SK-N-SH treated with all-trans-retinoic acid at 6 μM for 48 hours (cell line): Measurements from ENCODE around the gene DBP.

Source experiments
- ATAC-seq: fragments of 200-7000 bp; cut with Tn5 transposase; 3 replicates; pipeline ENCODE4 v1.9.1; 2020; ENCODE audit warnings: mild to moderate bottlenecking, moderate library complexity
- ARNTL ChIP-seq: fragments of 450-650 bp; formaldehyde crosslinking; IDR thresholded peaks from 2 replicates; pipeline ENCODE4 v1.5.0; 2020; ENCODE audit warnings: low read depth, mild to moderate bottlenecking, moderate library complexity, borderline replicate concordance
- BACH2 ChIP-seq: fragments of 250-450 bp; sonication (Bioruptor Pico); IDR thresholded peaks from 2 replicates; pipeline ENCODE4 v1.9.0; 2021; ENCODE audit warnings: mild to moderate bottlenecking, borderline replicate concordance
- CSDC2 ChIP-seq: fragments of 250-450 bp; sonication (Bioruptor Pico); IDR thresholded peaks from 2 replicates; pipeline ENCODE4 v1.5.0; 2020; ENCODE audit warnings: mild to moderate bottlenecking, moderate library complexity
- ESRRG ChIP-seq: fragments of 250-450 bp; sonication (Bioruptor Pico); IDR thresholded peaks from 2 replicates; pipeline ENCODE4 v1.6.1; 2021; ENCODE audit warnings: mild to moderate bottlenecking
- GLIS3 ChIP-seq: fragments of 250-450 bp; sonication (Bioruptor Pico); IDR thresholded peaks from 2 replicates; pipeline ENCODE4 v1.5.0; 2020; ENCODE audit warnings: mild to moderate bottlenecking, moderate library complexity
- ISL1 ChIP-seq: fragments of 250-450 bp; sonication (Bioruptor Pico); IDR thresholded peaks from 2 replicates; pipeline ENCODE4 v2.1.2; 2022; ENCODE audit warnings: mild to moderate bottlenecking, moderate library complexity
- OSR1 ChIP-seq: fragments of 250-450 bp; sonication (Bioruptor Pico); IDR thresholded peaks from 2 replicates; pipeline ENCODE4 v1.8.0; 2022; ENCODE audit warnings: moderate library complexity, mild to moderate bottlenecking, inconsistent platforms
- PPARA ChIP-seq: fragments of 250-450 bp; sonication (Bioruptor Pico); IDR thresholded peaks from 2 replicates; pipeline ENCODE4 v1.5.0; 2020; ENCODE audit warnings: mild to moderate bottlenecking, borderline replicate concordance
- RARB ChIP-seq: fragments of 250-450 bp; sonication (Bioruptor Pico); IDR thresholded peaks from 2 replicates; pipeline ENCODE4 v1.8.0; 2021; ENCODE audit warnings: mild to moderate bottlenecking, moderate library complexity
- SNAI2 ChIP-seq: fragments of 250-450 bp; sonication (Bioruptor Pico); IDR thresholded peaks from 2 replicates; pipeline ENCODE4 v1.5.0; 2020; ENCODE audit warnings: mild to moderate bottlenecking, moderate library complexity
- TOX ChIP-seq: fragments of 250-450 bp; sonication (Bioruptor Pico); IDR thresholded peaks from 2 replicates; pipeline ENCODE4 v1.8.0; 2021; ENCODE audit warnings: mild to moderate bottlenecking, moderate library complexity, borderline replicate concordance
- ZC3H10 ChIP-seq: fragments of 250-450 bp; sonication (Bioruptor Pico); IDR thresholded peaks from 2 replicates; pipeline ENCODE4 v1.5.1; 2021; ENCODE audit warnings: mild to moderate bottlenecking, moderate library complexity
- ZFP3 ChIP-seq: fragments of 250-450 bp; sonication (Bioruptor Pico); IDR thresholded peaks from 2 replicates; pipeline ENCODE4 v1.5.0; 2020; ENCODE audit warnings: mild to moderate bottlenecking, moderate library complexity
- ZFP30 ChIP-seq: fragments of 450-650 bp; formaldehyde crosslinking; IDR thresholded peaks from 2 replicates; pipeline ENCODE4 v1.5.0; 2022; ENCODE audit warnings: mild to moderate bottlenecking, moderate library complexity
- ZNF70 ChIP-seq: fragments of 450-650 bp; formaldehyde crosslinking; IDR thresholded peaks from 2 replicates; pipeline ENCODE4 v1.5.0; 2020; ENCODE audit warnings: mild to moderate bottlenecking, moderate library complexity
- ZNF8 ChIP-seq: fragments of 450-650 bp; formaldehyde crosslinking; IDR thresholded peaks from 2 replicates; pipeline ENCODE4 v1.5.0; 2020; ENCODE audit warnings: mild to moderate bottlenecking, moderate library complexity
- TF ChIP-seq, protein P1 (sequence below): fragments of 250-450 bp; sonication (Bioruptor Pico); IDR thresholded peaks from 2 replicates; pipeline ENCODE4 v1.5.1; 2020; ENCODE audit warnings: low read depth, mild to moderate bottlenecking, moderate library complexity
- TF ChIP-seq, protein P2 (sequence below): fragments of 250-450 bp; sonication (Bioruptor Pico); IDR thresholded peaks from 2 replicates; pipeline ENCODE4 v1.8.0; 2021; ENCODE audit warnings: low read depth, mild to moderate bottlenecking, moderate library complexity, borderline replicate concordance
- TF ChIP-seq, protein P3 (sequence below): fragments of 250-450 bp; sonication (Bioruptor Pico); IDR thresholded peaks from 2 replicates; pipeline ENCODE4 v1.5.0; 2020; ENCODE audit warnings: mild to moderate bottlenecking, moderate library complexity
- TF ChIP-seq, protein P4 (sequence below): fragments of 250-450 bp; sonication (Bioruptor Pico); IDR thresholded peaks from 2 replicates; pipeline ENCODE4 v1.8.0; 2020; ENCODE audit warnings: mild to moderate bottlenecking, moderate library complexity, borderline replicate concordance
- TF ChIP-seq, protein P5 (sequence below): fragments of 250-450 bp; sonication (Bioruptor Pico); IDR thresholded peaks from 2 replicates; pipeline ENCODE4 v1.5.1; 2021; ENCODE audit warnings: mild to moderate bottlenecking, moderate library complexity

The DBP gene

DNA sequence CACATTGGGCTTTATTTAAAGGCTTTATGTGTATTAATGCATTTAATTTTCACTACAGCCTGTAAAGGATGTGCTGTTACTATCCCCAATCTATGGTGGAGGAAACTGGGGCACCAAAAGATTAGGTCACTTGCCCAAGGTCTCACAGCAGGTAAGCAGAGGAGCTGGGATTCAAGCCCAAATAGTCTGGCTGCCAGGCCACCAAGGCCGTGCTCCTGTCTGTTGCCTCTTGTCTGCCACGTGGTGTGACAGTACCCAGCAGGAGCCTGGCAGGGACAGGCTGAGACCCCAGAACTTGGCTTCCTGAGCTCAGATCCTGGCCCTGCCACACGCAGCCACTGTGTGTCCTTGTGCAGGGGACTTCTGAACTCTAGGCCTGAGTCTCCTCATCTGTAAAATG lies 31.2 kb upstream of the DBP start:
- no peak for TF ChIP-seq ZNF8
- TF ChIP-seq ZFP3 (CRISPR knock-in tag): no peak
- TF ChIP-seq, protein P1, sequence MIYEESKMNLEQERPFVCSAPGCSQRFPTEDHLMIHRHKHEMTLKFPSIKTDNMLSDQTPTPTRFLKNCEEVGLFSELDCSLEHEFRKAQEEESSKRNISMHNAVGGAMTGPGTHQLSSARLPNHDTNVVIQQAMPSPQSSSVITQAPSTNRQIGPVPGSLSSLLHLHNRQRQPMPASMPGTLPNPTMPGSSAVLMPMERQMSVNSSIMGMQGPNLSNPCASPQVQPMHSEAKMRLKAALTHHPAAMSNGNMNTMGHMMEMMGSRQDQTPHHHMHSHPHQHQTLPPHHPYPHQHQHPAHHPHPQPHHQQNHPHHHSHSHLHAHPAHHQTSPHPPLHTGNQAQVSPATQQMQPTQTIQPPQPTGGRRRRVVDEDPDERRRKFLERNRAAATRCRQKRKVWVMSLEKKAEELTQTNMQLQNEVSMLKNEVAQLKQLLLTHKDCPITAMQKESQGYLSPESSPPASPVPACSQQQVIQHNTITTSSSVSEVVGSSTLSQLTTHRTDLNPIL: no peak
- TF ChIP-seq CSDC2 (CRISPR knock-in tag): no peak
- TF ChIP-seq, protein P2, sequence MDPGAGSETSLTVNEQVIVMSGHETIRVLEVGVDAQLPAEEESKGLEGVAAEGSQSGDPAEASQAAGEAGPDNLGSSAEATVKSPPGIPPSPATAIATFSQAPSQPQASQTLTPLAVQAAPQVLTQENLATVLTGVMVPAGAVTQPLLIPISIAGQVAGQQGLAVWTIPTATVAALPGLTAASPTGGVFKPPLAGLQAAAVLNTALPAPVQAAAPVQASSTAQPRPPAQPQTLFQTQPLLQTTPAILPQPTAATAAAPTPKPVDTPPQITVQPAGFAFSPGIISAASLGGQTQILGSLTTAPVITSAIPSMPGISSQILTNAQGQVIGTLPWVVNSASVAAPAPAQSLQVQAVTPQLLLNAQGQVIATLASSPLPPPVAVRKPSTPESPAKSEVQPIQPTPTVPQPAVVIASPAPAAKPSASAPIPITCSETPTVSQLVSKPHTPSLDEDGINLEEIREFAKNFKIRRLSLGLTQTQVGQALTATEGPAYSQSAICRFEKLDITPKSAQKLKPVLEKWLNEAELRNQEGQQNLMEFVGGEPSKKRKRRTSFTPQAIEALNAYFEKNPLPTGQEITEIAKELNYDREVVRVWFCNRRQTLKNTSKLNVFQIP (CRISPR knock-in tag): no peak
- TF ChIP-seq, protein P3, sequence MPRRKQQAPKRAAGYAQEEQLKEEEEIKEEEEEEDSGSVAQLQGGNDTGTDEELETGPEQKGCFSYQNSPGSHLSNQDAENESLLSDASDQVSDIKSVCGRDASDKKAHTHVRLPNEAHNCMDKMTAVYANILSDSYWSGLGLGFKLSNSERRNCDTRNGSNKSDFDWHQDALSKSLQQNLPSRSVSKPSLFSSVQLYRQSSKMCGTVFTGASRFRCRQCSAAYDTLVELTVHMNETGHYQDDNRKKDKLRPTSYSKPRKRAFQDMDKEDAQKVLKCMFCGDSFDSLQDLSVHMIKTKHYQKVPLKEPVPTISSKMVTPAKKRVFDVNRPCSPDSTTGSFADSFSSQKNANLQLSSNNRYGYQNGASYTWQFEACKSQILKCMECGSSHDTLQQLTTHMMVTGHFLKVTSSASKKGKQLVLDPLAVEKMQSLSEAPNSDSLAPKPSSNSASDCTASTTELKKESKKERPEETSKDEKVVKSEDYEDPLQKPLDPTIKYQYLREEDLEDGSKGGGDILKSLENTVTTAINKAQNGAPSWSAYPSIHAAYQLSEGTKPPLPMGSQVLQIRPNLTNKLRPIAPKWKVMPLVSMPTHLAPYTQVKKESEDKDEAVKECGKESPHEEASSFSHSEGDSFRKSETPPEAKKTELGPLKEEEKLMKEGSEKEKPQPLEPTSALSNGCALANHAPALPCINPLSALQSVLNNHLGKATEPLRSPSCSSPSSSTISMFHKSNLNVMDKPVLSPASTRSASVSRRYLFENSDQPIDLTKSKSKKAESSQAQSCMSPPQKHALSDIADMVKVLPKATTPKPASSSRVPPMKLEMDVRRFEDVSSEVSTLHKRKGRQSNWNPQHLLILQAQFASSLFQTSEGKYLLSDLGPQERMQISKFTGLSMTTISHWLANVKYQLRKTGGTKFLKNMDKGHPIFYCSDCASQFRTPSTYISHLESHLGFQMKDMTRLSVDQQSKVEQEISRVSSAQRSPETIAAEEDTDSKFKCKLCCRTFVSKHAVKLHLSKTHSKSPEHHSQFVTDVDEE: no peak
- no peak for TF ChIP-seq ARNTL (CRISPR knock-in tag)
- no peak for TF ChIP-seq PPARA
- ATAC-seq: no peak

DNA sequence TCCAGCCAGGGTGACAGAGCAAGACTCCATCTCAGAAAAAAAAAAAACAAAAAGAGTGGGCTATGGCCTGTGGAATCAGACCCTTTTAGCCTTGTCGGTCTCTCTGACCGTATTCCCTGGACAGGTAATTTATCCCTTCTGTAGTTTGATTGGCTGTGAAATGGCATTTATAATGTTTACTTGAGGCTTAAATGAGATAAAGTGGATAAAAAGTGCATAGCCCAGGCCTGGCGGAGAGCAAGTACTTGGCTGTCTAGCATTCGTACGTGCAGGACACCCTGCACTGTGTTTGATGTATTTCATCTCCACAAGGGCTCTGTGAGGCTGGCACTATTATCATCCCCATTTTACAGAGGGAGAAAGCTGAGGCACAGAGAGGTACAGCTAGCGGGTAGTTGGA lies 28.6 kb upstream of the DBP start:
- TF ChIP-seq, protein P1: no peak
- TF ChIP-seq CSDC2 (CRISPR knock-in tag) (no peak), OSR1 (no peak), RARB (no peak), ISL1 (no peak), ZNF70 (CRISPR knock-in tag) (no peak), ESRRG (no peak), GLIS3 (CRISPR knock-in tag) (no peak), BACH2 (CRISPR knock-in tag) (no peak), ZC3H10 (CRISPR knock-in tag) (no peak), ZFP30 (CRISPR knock-in tag) (no peak), ZFP3 (CRISPR knock-in tag) (no peak), PPARA (no peak), SNAI2 (CRISPR knock-in tag) (no peak), ZNF8 (no peak), TOX (CRISPR knock-in tag) (no peak)
- TF ChIP-seq, protein P3: no peak
- TF ChIP-seq, protein P4, sequence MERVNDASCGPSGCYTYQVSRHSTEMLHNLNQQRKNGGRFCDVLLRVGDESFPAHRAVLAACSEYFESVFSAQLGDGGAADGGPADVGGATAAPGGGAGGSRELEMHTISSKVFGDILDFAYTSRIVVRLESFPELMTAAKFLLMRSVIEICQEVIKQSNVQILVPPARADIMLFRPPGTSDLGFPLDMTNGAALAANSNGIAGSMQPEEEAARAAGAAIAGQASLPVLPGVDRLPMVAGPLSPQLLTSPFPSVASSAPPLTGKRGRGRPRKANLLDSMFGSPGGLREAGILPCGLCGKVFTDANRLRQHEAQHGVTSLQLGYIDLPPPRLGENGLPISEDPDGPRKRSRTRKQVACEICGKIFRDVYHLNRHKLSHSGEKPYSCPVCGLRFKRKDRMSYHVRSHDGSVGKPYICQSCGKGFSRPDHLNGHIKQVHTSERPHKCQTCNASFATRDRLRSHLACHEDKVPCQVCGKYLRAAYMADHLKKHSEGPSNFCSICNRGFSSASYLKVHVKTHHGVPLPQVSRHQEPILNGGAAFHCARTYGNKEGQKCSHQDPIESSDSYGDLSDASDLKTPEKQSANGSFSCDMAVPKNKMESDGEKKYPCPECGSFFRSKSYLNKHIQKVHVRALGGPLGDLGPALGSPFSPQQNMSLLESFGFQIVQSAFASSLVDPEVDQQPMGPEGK (CRISPR knock-in tag): no peak
- TF ChIP-seq, protein P5, sequence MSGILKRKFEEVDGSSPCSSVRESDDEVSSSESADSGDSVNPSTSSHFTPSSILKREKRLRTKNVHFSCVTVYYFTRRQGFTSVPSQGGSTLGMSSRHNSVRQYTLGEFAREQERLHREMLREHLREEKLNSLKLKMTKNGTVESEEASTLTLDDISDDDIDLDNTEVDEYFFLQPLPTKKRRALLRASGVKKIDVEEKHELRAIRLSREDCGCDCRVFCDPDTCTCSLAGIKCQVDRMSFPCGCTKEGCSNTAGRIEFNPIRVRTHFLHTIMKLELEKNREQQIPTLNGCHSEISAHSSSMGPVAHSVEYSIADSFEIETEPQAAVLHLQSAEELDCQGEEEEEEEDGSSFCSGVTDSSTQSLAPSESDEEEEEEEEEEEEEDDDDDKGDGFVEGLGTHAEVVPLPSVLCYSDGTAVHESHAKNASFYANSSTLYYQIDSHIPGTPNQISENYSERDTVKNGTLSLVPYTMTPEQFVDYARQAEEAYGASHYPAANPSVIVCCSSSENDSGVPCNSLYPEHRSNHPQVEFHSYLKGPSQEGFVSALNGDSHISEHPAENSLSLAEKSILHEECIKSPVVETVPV: no peak
- ATAC-seq: no peak
